HEK293T (cell line): Measurements from ENCODE around the gene GALNS.

Experiments
- CTCF ChIA-PET: fragments of 350-600 bp; formaldehyde crosslinking; extraction: SDS; loops from one replicate; lab custom pipeline; 2021; ENCODE audit warnings: antibody characterized with exemption, inconsistent platforms; lab: Yijun Ruan, JAX
- POLR2A ChIA-PET: fragments of 350-600 bp; formaldehyde crosslinking; extraction: SDS; loops from one replicate; lab custom pipeline; 2020; ENCODE audit warnings: antibody characterized with exemption, inconsistent platforms; lab: Yijun Ruan, JAX
- DNase-seq: peaks from one replicate; pipeline ENCODE4 v3.0.0; 2012; ENCODE audit warnings: mixed read lengths; ENCODE audit errors: extremely low spot score
- ARNT ChIP-seq: fragments of 450-650 bp; IDR thresholded peaks from 2 replicates; pipeline ENCODE4 v1.6.1; 2017; ENCODE audit warnings: mild to moderate bottlenecking
- BHLHE40 ChIP-seq: fragments of 450-650 bp; IDR thresholded peaks from 2 replicates; pipeline ENCODE4 v1.6.1; 2016; ENCODE audit warnings: mild to moderate bottlenecking, moderate library complexity, borderline replicate concordance
- CTBP1 ChIP-seq: fragments of 450-650 bp; IDR thresholded peaks from 2 replicates; pipeline ENCODE4 v1.6.1; 2016; ENCODE audit warnings: borderline replicate concordance
- ELF4 ChIP-seq: fragments of 450-650 bp; IDR thresholded peaks from 2 replicates; pipeline ENCODE4 v1.6.1; 2017; ENCODE audit warnings: antibody characterized with exemption
- FOXA1 ChIP-seq: fragments of 450-650 bp; IDR thresholded peaks from 2 replicates; pipeline ENCODE4 v1.6.1; 2016; ENCODE audit warnings: mild to moderate bottlenecking
- FOXK2 ChIP-seq: fragments of 450-650 bp; IDR thresholded peaks from 2 replicates; pipeline ENCODE4 v1.6.1; 2016; ENCODE audit warnings: mild to moderate bottlenecking
- FOXM1 ChIP-seq: fragments of 450-650 bp; IDR thresholded peaks from 2 replicates; pipeline ENCODE4 v1.6.1; 2017; ENCODE audit warnings: mild to moderate bottlenecking, borderline replicate concordance
- HDGF ChIP-seq: fragments of 450-650 bp; IDR thresholded peaks from 2 replicates; pipeline ENCODE4 v1.6.1; 2017; ENCODE audit warnings: antibody characterized with exemption, borderline replicate concordance
- L3MBTL2 ChIP-seq: fragments of 450-650 bp; conservative IDR thresholded peaks from 2 replicates; pipeline ENCODE4 v1.6.1; 2016; ENCODE audit warnings: mild to moderate bottlenecking
- LEF1 ChIP-seq: fragments of 450-650 bp; IDR thresholded peaks from 2 replicates; pipeline ENCODE4 v1.6.1; 2017; ENCODE audit warnings: mild to moderate bottlenecking, borderline replicate concordance
- NFRKB ChIP-seq: fragments of 450-650 bp; IDR thresholded peaks from 2 replicates; pipeline ENCODE4 v1.6.1; 2016; ENCODE audit warnings: mild to moderate bottlenecking, moderate library complexity
- PKNOX1 ChIP-seq: fragments of 450-650 bp; IDR thresholded peaks from 2 replicates; pipeline ENCODE4 v1.6.1; 2016
- SP1 ChIP-seq: fragments of 450-650 bp; IDR thresholded peaks from 2 replicates; pipeline ENCODE4 v1.6.1; 2017
- SUZ12 ChIP-seq: fragments of 450-650 bp; IDR thresholded peaks from 2 replicates; pipeline ENCODE4 v1.6.1; 2016; ENCODE audit warnings: mild to moderate bottlenecking
- TARDBP ChIP-seq: fragments of 450-650 bp; IDR thresholded peaks from 2 replicates; pipeline ENCODE4 v1.6.1; 2016
- ZNF384 ChIP-seq: fragments of 450-650 bp; IDR thresholded peaks from 2 replicates; pipeline ENCODE4 v1.6.1; 2016

GALNS gene

DNA sequence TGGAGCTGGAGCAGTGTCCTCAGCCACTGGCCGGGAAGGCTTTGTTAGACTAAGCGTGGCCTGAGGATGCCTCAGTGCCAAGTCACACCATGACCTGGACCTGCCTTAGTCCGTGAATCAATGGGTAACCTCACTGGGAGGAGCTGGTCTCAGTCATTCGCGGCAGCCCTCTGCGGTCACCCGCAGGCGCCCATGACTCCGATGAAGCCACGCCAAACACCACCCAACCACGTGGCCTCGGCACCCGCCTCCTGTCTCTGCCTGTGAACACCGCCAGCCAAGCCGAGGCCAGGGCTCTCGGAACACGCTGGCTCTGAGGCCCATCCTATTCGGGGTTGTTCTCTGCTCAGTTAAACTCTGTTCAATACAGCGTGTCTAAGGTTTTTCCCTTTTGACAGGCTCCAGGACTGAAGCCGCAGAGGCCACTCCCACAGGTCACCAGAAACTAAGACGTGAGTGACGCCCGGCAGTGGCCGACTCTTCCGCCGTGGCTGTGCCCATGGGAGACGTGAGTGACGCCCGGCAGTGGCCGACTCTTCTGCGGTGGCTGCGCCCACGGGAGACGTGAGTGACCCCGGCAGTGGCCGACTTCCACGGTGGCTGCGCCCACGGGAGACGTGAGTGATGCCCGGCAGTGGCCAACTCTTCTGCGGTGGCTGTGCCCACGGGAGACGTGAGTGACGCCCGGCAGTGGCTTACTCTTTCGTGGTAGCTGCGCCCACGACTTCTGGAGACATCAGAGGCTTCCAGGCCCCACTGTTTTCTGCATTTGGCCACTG is 26.6 kb upstream of the GALNS start:
- no peak for TF ChIP-seq ZNF384
- TF ChIP-seq BHLHE40: no peak
- TF ChIP-seq PKNOX1: no peak
- no peak for TF ChIP-seq SUZ12
- no peak for TF ChIP-seq FOXK2
- no peak for TF ChIP-seq FOXA1
- no peak for TF ChIP-seq L3MBTL2
- no peak for TF ChIP-seq NFRKB
- no peak for TF ChIP-seq CTBP1
- no peak for DNase-seq
- POLR2A ChIA-PET: no interaction called here
- CTCF ChIA-PET: no interaction called here

GRCh38 chr16:88882358-88883030 is 25.7 kb upstream of the GALNS start:
- ChIA-PET POLR2A (no interaction called here), CTCF (no interaction called here)
- TF ChIP-seq TARDBP: no peak
- no peak for TF ChIP-seq NFRKB
- TF ChIP-seq L3MBTL2: no peak
- no peak for TF ChIP-seq ELF4
- TF ChIP-seq SP1: no peak
- TF ChIP-seq PKNOX1: no peak
- TF ChIP-seq HDGF: no peak
- no peak for TF ChIP-seq FOXM1
- TF ChIP-seq FOXK2: no peak
- TF ChIP-seq FOXA1: no peak
- no peak for TF ChIP-seq LEF1
- no peak for TF ChIP-seq ARNT
- no peak for DNase-seq

DNA sequence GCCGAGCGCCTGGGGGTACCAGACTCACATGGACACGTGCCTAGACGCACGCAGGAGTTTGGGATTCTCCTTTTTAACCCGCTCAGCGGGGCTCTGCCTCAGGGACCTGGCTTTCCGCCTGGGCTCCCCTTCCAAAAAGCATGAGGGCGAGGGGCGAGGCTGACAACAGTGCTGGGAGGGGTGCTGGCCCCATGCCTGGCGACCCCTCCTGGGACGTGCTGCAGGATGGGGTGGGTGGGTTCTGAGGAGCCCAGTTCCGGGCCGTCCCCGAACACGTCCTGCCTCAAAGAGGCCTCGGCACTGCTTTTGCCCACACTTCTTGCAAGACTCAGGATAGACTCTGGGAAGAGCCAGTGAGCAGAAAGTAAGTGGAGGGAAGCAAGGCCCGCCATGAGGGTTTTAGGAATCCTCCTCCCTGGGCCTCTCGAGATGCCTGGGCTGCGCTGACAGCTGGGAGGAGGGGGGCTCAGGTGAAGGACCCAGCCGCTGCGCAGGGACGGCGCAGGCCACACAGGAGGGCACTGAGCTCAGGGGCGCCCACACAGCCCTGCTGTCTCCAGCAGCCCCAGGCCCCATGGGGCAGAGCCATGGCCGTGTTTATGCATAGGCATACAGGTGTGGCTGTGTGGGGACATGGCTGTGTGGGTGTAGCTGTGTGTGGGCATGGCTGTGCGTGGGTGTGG is 25.1 kb upstream of the GALNS start:
- TF ChIP-seq CTBP1 (no peak), ARNT (no peak), FOXK2 (no peak)
- no peak for DNase-seq
- ChIA-PET POLR2A (interaction anchor here (0.8 kb wide), 1 partner anchor 9 kb away, joined by 3 read pairs; no protein-coding TSS in a partner anchor), CTCF (no interaction called here)

DNA sequence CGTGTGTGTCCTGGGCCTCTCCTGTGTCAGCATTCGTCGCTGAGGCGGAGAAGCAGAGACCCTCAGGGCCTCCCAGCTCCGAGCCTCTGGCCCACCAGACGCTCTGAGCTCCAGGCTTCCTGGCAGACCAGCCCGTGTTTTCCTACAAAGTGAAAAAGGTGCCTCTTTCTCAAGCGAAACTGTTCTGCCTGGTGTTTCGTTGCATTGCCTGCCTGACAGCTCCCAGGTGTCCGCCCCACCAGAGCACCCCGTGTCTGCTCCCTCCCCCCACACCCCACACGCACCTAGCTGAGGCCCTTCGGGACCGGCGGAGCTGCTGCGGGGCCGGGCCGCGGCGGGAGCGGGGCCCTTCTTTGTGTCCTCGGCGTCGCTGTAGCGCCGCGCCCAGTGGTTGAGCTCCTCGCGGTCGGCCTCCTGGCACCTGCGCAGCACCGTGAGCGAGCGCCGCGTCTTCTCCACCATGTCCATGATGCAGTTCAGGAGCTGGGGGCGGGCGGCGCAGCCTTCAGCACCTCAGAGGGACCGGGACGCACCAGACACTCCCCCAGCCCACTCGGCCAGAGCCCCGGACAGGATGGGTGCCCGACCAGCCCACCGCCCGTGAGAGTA is 24.4 kb upstream of the GALNS start:
- no peak for TF ChIP-seq BHLHE40
- TF ChIP-seq PKNOX1: no peak
- TF ChIP-seq FOXK2: no peak
- TF ChIP-seq FOXA1: no peak
- TF ChIP-seq SP1: no peak
- no peak for DNase-seq
- POLR2A ChIA-PET: interaction anchor here (0.8 kb wide), 1 partner anchor 10 kb away, joined by 3 read pairs; no protein-coding TSS in a partner anchor
- CTCF ChIA-PET: no interaction called here

- no peak for DNase-seq
- ChIA-PET CTCF (no interaction called here), POLR2A (interaction anchor here (0.8 kb wide), 1 partner anchor 10 kb away, joined by 3 read pairs; no protein-coding TSS in a partner anchor)
- TF ChIP-seq ARNT: no peak
These were observed 23.7 kb upstream of the GALNS start for GRCh38 chr16:88880226-88881006.

DNA sequence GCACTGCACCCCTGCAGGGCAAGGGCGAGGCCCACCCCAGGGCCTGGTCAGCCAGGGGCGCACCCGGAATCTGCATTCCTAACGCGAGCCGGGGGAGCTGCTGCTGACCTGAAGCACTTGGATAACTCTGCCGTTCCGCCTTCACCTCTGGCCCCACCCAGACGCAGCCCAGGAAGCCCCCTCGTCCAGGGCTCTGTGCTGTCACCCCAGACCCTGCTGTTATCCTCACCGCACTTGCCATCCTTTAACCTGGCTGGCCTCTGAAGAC is 23.0 kb upstream of the GALNS start:
- POLR2A ChIA-PET: no interaction called here
- no peak for DNase-seq
- TF ChIP-seq PKNOX1 (no peak), LEF1 (no peak), CTBP1 (no peak), ZNF384 (no peak), HDGF (no peak), FOXK2 (no peak), BHLHE40 (no peak)
- CTCF ChIA-PET: no interaction called here
